ENCODE data around the gene GPATCH3.

DNA sequence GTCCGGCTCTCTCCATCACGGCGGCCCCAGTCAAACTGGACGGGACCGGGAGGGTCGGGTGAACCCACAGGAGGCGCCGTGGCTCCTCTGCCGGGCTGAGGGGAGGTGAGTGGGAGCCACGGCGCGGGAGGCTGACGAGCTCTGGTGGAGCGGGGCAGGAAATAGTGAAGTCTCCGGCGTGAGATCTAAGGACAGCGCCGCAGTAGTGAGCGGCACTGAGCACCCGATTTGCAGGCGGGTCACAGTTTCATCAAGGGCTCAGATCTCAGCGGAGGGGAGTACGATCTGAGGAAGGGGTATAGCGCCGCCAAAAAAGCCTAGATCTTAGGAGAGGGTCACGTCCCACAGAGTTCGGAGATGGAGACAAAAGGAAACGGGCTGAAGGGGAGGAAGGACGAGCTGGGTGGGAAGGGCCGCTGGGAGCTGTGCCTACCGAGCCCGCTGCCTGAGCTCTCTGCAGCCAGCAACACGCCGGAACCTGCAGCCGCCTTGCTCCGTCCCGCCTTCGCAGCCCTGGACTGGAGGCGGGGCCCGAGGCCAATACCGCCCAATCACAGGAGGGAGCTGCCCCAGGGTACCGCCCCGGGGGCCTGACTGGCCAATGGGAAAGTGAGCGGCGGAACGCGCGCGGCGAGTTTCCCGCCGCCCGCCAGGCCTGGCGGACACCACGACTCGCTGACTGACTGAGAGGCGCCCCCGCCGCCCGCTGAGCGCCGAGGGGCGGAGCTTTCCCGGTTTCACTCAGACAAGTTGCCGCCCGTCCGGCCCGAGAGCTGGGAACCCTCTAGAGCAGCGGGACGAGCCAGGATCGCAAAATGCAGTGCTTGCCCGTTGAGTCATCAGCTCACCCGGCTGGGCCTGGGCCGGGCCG, 35.4 kb downstream of the GPATCH3 start:
- TF ChIP-seq, protein P1, sequence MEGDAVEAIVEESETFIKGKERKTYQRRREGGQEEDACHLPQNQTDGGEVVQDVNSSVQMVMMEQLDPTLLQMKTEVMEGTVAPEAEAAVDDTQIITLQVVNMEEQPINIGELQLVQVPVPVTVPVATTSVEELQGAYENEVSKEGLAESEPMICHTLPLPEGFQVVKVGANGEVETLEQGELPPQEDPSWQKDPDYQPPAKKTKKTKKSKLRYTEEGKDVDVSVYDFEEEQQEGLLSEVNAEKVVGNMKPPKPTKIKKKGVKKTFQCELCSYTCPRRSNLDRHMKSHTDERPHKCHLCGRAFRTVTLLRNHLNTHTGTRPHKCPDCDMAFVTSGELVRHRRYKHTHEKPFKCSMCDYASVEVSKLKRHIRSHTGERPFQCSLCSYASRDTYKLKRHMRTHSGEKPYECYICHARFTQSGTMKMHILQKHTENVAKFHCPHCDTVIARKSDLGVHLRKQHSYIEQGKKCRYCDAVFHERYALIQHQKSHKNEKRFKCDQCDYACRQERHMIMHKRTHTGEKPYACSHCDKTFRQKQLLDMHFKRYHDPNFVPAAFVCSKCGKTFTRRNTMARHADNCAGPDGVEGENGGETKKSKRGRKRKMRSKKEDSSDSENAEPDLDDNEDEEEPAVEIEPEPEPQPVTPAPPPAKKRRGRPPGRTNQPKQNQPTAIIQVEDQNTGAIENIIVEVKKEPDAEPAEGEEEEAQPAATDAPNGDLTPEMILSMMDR (IDR thresholded peaks at IDR 0.05; ENCODE audit: insufficient read depth, low read length): no peak
- TF ChIP-seq, protein P2, sequence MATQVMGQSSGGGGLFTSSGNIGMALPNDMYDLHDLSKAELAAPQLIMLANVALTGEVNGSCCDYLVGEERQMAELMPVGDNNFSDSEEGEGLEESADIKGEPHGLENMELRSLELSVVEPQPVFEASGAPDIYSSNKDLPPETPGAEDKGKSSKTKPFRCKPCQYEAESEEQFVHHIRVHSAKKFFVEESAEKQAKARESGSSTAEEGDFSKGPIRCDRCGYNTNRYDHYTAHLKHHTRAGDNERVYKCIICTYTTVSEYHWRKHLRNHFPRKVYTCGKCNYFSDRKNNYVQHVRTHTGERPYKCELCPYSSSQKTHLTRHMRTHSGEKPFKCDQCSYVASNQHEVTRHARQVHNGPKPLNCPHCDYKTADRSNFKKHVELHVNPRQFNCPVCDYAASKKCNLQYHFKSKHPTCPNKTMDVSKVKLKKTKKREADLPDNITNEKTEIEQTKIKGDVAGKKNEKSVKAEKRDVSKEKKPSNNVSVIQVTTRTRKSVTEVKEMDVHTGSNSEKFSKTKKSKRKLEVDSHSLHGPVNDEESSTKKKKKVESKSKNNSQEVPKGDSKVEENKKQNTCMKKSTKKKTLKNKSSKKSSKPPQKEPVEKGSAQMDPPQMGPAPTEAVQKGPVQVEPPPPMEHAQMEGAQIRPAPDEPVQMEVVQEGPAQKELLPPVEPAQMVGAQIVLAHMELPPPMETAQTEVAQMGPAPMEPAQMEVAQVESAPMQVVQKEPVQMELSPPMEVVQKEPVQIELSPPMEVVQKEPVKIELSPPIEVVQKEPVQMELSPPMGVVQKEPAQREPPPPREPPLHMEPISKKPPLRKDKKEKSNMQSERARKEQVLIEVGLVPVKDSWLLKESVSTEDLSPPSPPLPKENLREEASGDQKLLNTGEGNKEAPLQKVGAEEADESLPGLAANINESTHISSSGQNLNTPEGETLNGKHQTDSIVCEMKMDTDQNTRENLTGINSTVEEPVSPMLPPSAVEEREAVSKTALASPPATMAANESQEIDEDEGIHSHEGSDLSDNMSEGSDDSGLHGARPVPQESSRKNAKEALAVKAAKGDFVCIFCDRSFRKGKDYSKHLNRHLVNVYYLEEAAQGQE (IDR thresholded peaks at IDR 0.05; ENCODE audit: insufficient replicate concordance, low read depth): no peak

All from HL-60 (cell line).